HepG2 (cell line): Measurements from ENCODE around the gene ZER1. TPM values are rescaled to one million over a fixed set of nuclear protein-coding genes. Genes with fewer than 3 reads are reported as not detected.

ENCODE experiments used
- ARNT2 ChIP-seq: sonication (generic); formaldehyde crosslinking; IDR thresholded peaks from 2 replicates; pipeline ENCODE4 v1.8.0; 2022; ENCODE audit warnings: mild to moderate bottlenecking, low read depth, missing genetic modification reagents, moderate library complexity
- ETV5 ChIP-seq: IDR thresholded peaks from 2 replicates; pipeline ENCODE4 v1.6.1; 2018; ENCODE audit warnings: missing biosample characterization, missing genetic modification reagents, inconsistent platforms, borderline replicate concordance
- KLF15 ChIP-seq: sonication (generic); formaldehyde crosslinking; IDR thresholded peaks from 2 replicates; pipeline ENCODE4 v1.8.1; 2023; ENCODE audit warnings: borderline replicate concordance, mild to moderate bottlenecking, inconsistent platforms, missing genetic modification reagents, mixed read lengths
- NKX3-1 ChIP-seq: sonication (generic); formaldehyde crosslinking; IDR thresholded peaks from 2 replicates; pipeline ENCODE4 v1.5.0; 2020; ENCODE audit warnings: missing genetic modification reagents
- SOX13 ChIP-seq, 3 experiments: fragments of 450-650 bp in 1 of 3; sonication (generic) in 1 of 3; formaldehyde crosslinking in 1 of 3; IDR thresholded peaks in 2 of 3; conservative IDR thresholded peaks in 1 of 3; 2 replicates each; pipeline versions ENCODE4 v1.5.0 to v1.6.1; 2016 to 2020; ENCODE audit warnings: antibody characterized with exemption in 1 of 3, mild to moderate bottlenecking in 1 of 3, missing compliant biosample characterization in 1 of 3, missing genetic modification reagents in 1 of 3, moderate library complexity in 1 of 3
- SYNCRIP ChIP-seq: fragments of 200-400 bp; formaldehyde crosslinking; IDR thresholded peaks from 2 replicates; pipeline ENCODE4 v1.6.1; 2018; ENCODE audit warnings: mild to moderate bottlenecking, low read depth, low read length; ENCODE audit not compliant: insufficient read depth
- ZC3H13 ChIP-seq: sonication (generic); formaldehyde crosslinking; IDR thresholded peaks from 2 replicates; pipeline ENCODE4 v1.8.1; 2023; ENCODE audit warnings: mild to moderate bottlenecking, missing genetic modification reagents, moderate library complexity
- ZEB1 ChIP-seq: IDR thresholded peaks from 2 replicates; pipeline ENCODE4 v1.6.1; 2012; ENCODE audit warnings: mild to moderate bottlenecking, low read depth, inconsistent platforms; ENCODE audit not compliant: insufficient replicate concordance
- ZFP36L1 ChIP-seq: sonication (generic); formaldehyde crosslinking; IDR thresholded peaks from 2 replicates; pipeline ENCODE4 v1.8.0; 2022; ENCODE audit warnings: mild to moderate bottlenecking, missing genetic modification reagents, moderate library complexity
- ZNF121 ChIP-seq: sonication (generic); formaldehyde crosslinking; IDR thresholded peaks from 2 replicates; pipeline ENCODE4 v1.5.0; 2020; ENCODE audit warnings: mild to moderate bottlenecking, missing genetic modification reagents
- ZNF333 ChIP-seq: sonication (generic); formaldehyde crosslinking; IDR thresholded peaks from 2 replicates; pipeline ENCODE4 v1.4.0; 2020; ENCODE audit warnings: mild to moderate bottlenecking, missing genetic modification reagents, borderline replicate concordance
- ZNF543 ChIP-seq: sonication (generic); formaldehyde crosslinking; IDR thresholded peaks from 2 replicates; pipeline ENCODE4 v1.4.0; 2020; ENCODE audit warnings: mild to moderate bottlenecking, missing genetic modification reagents
- ZNF629 ChIP-seq: sonication (generic); formaldehyde crosslinking; conservative IDR thresholded peaks from 2 replicates; pipeline ENCODE4 v1.5.0; 2020; ENCODE audit warnings: missing genetic modification reagents
- ZNF780A ChIP-seq: sonication (generic); formaldehyde crosslinking; IDR thresholded peaks from 2 replicates; pipeline ENCODE4 v1.8.0; 2022; ENCODE audit warnings: mild to moderate bottlenecking, missing genetic modification reagents, moderate library complexity
- polyA plus RNA-seq, 8 experiments: library from polyadenylated mRNA; depleted of rRNA in 3 of 8; stranded (reverse) in 7 of 8; unstranded in 1 of 8; fragments of >200 nt; fragmentation: Illumina TruSeq in 4 of 8; extraction: Trizol in 4 of 8; gene quantifications; 2 replicates each; pipeline versions ENCODE4 v1.2.1 to v1.2.3, GENCODE V29; 2011 to 2016; ENCODE audit warnings: low read depth in 4 of 8, missing spikeins in 1 of 8, mixed read lengths in 1 of 8; ENCODE audit not compliant: insufficient read depth in 1 of 8
- total RNA-seq, 5 experiments: library from RNA; depleted of rRNA; stranded (reverse); fragments of >200 nt; fragmentation: Illumina TruSeq; extraction: Trizol; gene quantifications; 2 replicates each; pipeline ENCODE4 v1.2.3, GENCODE V29; 2016; ENCODE audit warnings: low read depth in 1 of 5
- TF ChIP-seq, protein P1 (sequence below): sonication (generic); formaldehyde crosslinking; IDR thresholded peaks from 2 replicates; pipeline ENCODE4 v1.8.1; 2023; ENCODE audit warnings: mild to moderate bottlenecking, missing genetic modification reagents
- TF ChIP-seq, protein P2 (sequence below): sonication (generic); formaldehyde crosslinking; IDR thresholded peaks from 2 replicates; pipeline ENCODE4 v1.4.0; 2020; ENCODE audit warnings: mild to moderate bottlenecking, missing genetic modification reagents
- TF ChIP-seq, protein P3 (sequence below): IDR thresholded peaks from 2 replicates; pipeline ENCODE4 v1.6.1; 2016; ENCODE audit warnings: control low read depth
- TF ChIP-seq, protein P4 (sequence below): sonication (generic); formaldehyde crosslinking; IDR thresholded peaks from 2 replicates; pipeline ENCODE4 v1.8.0; 2022; ENCODE audit warnings: mild to moderate bottlenecking, missing genetic modification reagents, moderate library complexity
- TF ChIP-seq, protein P5 (sequence below): sonication (generic); formaldehyde crosslinking; IDR thresholded peaks from 2 replicates; pipeline ENCODE4 v1.4.0; 2020; ENCODE audit warnings: low read depth, missing genetic modification reagents

The ZER1 gene
- total and polyA plus RNA-seq, 2 of the 13 experiments (the other 11 are each of a cell fraction or from before 2014, with no cell fraction given), result 7.7 to 40.0 TPM

DNA sequence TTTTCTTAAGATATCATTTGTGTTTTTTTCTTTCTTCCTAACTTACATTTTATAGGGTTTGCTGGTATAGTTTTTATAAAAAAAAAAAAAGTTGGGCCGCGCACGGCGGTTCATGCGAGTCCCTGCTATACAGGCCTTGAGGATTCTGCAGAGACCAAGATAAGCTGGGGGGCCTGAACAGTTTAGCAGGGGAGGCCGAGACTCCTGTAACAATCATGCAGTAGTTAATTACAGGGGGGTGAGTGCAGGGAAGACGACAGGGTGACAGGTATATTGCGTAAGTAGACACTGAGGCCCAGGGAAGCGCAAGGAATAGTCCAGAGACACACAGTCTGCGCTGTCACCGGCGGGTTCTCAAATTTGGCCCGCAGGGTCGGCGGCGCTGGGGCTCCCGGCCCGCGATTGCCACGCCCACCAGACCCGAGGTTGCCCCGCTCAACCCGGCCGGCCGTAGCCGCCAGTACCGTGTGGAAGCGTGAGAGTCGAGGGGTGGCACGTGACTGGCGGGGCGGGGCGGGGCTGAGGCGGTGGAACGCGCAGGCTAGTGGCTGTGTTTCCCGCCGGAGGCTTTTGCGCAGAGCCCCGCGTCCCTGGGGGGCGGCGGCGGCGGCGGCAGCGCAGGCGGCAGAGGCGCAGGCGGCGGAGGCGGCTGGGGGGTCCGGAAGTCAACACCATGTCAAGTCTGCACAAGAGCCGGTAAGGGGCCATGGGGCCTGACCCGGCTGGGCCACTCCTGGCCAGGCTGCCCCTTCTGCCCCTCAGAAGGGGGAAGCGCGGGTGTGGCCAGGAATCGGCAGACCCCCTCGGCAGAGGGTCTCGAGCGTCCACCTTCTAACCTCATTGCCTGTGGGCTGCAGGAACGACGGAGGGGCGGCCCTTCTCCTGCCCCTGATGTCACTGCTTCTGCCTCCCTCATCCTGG, 15.2 kb upstream of the ZER1 start, which contains the start of gene TBC1D13 (continued):
- TF ChIP-seq SOX13 (IDR thresholded peaks at IDR 0.05) (peak; percentile 40; the same call in 1 of the 2 replicates), SOX13 (CRISPR knock-in tag; conservative IDR thresholded peaks at IDR 0.05 in 1 of 2, IDR thresholded peaks at IDR 0.05 in 1 of 2) (peak in 1 of 2 experiments; percentile 65; a peak in 2 of 4 replicates), KLF15 (CRISPR knock-in tag) (peak; percentile 96; the same call in 1 of the 2 replicates), ZNF121 (CRISPR knock-in tag) (peak; percentile 81; the same call in 1 of the 2 replicates), ARNT2 (CRISPR knock-in tag) (peak; percentile 98), SYNCRIP (no peak), ZNF780A (CRISPR knock-in tag) (peak; percentile 87; the same call in 1 of the 2 replicates), ZEB1 (no peak), ZNF333 (CRISPR knock-in tag) (0 out of 2 replicates have a peak, but pooled peaks have one; percentile 81), NKX3-1 (CRISPR knock-in tag) (peak; percentile 88), ZNF543 (CRISPR knock-in tag) (peak; percentile 84; the same call in 1 of the 2 replicates), ETV5 (CRISPR knock-in tag) (peak; percentile 66; the same call in 1 of the 2 replicates), ZFP36L1 (CRISPR knock-in tag) (peak; percentile 92), ZC3H13 (peak; percentile 97), ZNF629 (CRISPR knock-in tag) (peak; percentile 32)
- TF ChIP-seq, protein P1, sequence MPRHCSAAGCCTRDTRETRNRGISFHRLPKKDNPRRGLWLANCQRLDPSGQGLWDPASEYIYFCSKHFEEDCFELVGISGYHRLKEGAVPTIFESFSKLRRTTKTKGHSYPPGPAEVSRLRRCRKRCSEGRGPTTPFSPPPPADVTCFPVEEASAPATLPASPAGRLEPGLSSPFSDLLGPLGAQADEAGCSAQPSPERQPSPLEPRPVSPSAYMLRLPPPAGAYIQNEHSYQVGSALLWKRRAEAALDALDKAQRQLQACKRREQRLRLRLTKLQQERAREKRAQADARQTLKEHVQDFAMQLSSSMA (CRISPR knock-in tag), result peak; percentile 81; the same call in 1 of the 2 replicates
- TF ChIP-seq, protein P2, sequence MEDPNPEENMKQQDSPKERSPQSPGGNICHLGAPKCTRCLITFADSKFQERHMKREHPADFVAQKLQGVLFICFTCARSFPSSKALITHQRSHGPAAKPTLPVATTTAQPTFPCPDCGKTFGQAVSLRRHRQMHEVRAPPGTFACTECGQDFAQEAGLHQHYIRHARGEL (CRISPR knock-in tag), result 0 out of 2 replicates have a peak, but pooled peaks have one; percentile 60
- TF ChIP-seq, protein P3, sequence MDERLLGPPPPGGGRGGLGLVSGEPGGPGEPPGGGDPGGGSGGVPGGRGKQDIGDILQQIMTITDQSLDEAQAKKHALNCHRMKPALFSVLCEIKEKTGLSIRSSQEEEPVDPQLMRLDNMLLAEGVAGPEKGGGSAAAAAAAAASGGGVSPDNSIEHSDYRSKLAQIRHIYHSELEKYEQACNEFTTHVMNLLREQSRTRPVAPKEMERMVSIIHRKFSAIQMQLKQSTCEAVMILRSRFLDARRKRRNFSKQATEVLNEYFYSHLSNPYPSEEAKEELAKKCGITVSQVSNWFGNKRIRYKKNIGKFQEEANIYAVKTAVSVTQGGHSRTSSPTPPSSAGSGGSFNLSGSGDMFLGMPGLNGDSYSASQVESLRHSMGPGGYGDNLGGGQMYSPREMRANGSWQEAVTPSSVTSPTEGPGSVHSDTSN, result no peak
- TF ChIP-seq, protein P4, sequence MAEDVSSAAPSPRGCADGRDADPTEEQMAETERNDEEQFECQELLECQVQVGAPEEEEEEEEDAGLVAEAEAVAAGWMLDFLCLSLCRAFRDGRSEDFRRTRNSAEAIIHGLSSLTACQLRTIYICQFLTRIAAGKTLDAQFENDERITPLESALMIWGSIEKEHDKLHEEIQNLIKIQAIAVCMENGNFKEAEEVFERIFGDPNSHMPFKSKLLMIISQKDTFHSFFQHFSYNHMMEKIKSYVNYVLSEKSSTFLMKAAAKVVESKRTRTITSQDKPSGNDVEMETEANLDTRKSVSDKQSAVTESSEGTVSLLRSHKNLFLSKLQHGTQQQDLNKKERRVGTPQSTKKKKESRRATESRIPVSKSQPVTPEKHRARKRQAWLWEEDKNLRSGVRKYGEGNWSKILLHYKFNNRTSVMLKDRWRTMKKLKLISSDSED (CRISPR knock-in tag), result peak; percentile 95
- TF ChIP-seq, protein P5, sequence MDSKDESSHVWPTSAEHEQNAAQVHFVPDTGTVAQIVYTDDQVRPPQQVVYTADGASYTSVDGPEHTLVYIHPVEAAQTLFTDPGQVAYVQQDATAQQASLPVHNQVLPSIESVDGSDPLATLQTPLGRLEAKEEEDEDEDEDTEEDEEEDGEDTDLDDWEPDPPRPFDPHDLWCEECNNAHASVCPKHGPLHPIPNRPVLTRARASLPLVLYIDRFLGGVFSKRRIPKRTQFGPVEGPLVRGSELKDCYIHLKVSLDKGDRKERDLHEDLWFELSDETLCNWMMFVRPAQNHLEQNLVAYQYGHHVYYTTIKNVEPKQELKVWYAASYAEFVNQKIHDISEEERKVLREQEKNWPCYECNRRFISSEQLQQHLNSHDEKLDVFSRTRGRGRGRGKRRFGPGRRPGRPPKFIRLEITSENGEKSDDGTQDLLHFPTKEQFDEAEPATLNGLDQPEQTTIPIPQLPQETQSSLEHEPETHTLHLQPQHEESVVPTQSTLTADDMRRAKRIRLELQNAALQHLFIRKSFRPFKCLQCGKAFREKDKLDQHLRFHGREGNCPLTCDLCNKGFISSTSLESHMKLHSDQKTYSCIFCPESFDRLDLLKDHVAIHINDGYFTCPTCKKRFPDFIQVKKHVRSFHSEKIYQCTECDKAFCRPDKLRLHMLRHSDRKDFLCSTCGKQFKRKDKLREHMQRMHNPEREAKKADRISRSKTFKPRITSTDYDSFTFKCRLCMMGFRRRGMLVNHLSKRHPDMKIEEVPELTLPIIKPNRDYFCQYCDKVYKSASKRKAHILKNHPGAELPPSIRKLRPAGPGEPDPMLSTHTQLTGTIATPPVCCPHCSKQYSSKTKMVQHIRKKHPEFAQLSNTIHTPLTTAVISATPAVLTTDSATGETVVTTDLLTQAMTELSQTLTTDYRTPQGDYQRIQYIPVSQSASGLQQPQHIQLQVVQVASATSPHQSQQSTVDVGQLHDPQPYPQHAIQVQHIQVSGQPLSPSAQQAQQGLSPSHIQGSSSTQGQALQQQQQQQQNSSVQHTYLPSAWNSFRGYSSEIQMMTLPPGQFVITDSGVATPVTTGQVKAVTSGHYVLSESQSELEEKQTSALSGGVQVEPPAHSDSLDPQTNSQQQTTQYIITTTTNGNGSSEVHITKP (CRISPR knock-in tag), result 0 out of 2 replicates have a peak, but pooled peaks have one; percentile 16
